Peyer's patch (tissue), 4 donors: Measurements from ENCODE around the gene LRRC4B.

Source experiments
- POLR2A ChIP-seq, 2 donors: fragments of 450-650 bp; IDR thresholded peaks; one replicate each; pipeline ENCODE4 v1.5.1; 2017; ENCODE audit warnings: antibody characterized with exemption in 2 of 2, mild to moderate bottlenecking in 2 of 2, moderate library complexity in 2 of 2
- TF ChIP-seq, protein P1 (sequence below), 6 experiments: fragments of 450-650 bp in 4 of 6; fragments of 200-600 bp in 2 of 6; sonication (generic) in 1 of 6; IDR thresholded peaks; one replicate each; pipeline ENCODE4 v1.5.1; 2017 to 2019; ENCODE audit warnings: antibody characterized with exemption in 6 of 6, mild to moderate bottlenecking in 3 of 6, moderate library complexity in 1 of 6

DNA sequence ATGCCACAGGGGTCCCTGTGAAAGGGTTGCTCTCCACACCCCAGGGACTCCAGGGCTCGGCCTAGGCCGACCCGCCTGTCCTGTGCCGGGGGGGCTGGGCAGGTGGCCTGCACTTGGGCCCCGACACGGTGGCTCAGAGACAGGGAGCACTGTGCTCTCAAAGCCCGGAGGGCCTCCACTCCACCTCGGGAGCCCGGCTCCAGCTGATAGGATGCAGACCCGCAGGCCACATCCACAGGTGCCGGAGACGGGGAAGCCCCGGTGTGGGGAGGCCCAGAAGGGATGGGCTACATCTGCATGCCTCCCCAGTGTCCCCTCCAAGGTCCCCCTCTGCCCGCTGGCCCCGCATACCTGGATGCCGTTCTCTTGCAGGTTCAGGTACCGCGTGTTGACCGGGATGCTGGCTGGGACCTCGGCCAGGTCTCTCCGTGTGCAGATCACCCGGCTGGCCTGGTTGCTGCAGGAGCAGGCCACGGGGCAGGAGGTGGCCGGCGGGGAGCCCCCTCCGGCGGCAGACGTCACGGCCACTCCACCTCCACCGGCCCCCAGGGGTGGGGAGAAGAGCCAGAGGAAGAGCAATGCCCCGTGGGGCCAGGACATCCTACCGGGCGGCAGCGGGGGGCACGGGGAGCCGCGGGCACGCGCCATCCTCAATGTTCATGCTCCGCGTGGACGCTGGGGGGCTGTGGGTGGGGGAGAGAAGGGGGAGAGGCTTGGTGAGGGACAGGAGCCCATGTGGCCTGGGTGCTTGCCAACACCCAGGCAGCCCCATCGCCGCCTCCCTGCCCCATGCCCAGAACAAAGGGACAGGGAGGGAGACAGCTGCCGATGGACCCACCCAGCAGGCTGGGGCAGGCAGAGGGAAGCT is 19.8 kb downstream of the LRRC4B start:
- TF ChIP-seq, protein P1, sequence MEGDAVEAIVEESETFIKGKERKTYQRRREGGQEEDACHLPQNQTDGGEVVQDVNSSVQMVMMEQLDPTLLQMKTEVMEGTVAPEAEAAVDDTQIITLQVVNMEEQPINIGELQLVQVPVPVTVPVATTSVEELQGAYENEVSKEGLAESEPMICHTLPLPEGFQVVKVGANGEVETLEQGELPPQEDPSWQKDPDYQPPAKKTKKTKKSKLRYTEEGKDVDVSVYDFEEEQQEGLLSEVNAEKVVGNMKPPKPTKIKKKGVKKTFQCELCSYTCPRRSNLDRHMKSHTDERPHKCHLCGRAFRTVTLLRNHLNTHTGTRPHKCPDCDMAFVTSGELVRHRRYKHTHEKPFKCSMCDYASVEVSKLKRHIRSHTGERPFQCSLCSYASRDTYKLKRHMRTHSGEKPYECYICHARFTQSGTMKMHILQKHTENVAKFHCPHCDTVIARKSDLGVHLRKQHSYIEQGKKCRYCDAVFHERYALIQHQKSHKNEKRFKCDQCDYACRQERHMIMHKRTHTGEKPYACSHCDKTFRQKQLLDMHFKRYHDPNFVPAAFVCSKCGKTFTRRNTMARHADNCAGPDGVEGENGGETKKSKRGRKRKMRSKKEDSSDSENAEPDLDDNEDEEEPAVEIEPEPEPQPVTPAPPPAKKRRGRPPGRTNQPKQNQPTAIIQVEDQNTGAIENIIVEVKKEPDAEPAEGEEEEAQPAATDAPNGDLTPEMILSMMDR (IDR thresholded peaks at IDR 0.05): no peak
- no peak for TF ChIP-seq POLR2A (IDR thresholded peaks at IDR 0.05)
